Smooth muscle cell (in vitro differentiated cells): Measurements from ENCODE around the gene TMEM178B. TPM values are rescaled to one million over a fixed set of nuclear protein-coding genes. Genes with fewer than 3 reads are reported as not detected.
A peak's percentile ranks its signal among the peaks of the same experiment; 100 is the strongest.

Experiments
- DNase-seq: peaks from one replicate; lab custom pipeline; 2025; ENCODE audit not compliant: unreplicated experiment; lab: John Stamatoyannopoulos, UW
- H2AFZ ChIP-seq: fragments of 200-600 bp; sonication (generic); 2 replicates; pipeline ENCODE4 v1.6.0; 2016; ENCODE audit warnings: antibody characterized with exemption, low read depth, mild to moderate bottlenecking
- H3F3A ChIP-seq: fragments of 200-600 bp; sonication (generic); 2 replicates; pipeline ENCODE4 v1.6.0; 2017; ENCODE audit warnings: antibody characterized with exemption, low read depth
- H3K27ac ChIP-seq: fragments of 200-600 bp; sonication (generic); 2 replicates; pipeline ENCODE4 v1.5.1; 2016; ENCODE audit warnings: low read depth, mild to moderate bottlenecking
- H3K27me3 ChIP-seq: fragments of 200-600 bp; sonication (generic); 2 replicates; pipeline ENCODE4 v1.6.1; 2016; ENCODE audit warnings: low read depth, mild to moderate bottlenecking
- H3K36me3 ChIP-seq: fragments of 200-600 bp; sonication (generic); 2 replicates; pipeline ENCODE4 v1.5.1; 2016; ENCODE audit warnings: low read depth
- H3K4me1 ChIP-seq: fragments of 200-600 bp; sonication (generic); 2 replicates; pipeline ENCODE4 v1.5.1; 2016; ENCODE audit warnings: low read depth
- H3K4me2 ChIP-seq: fragments of 200-600 bp; sonication (generic); 2 replicates; pipeline ENCODE4 v1.6.0; 2016; ENCODE audit warnings: mild to moderate bottlenecking
- H3K4me3 ChIP-seq: fragments of 200-600 bp; sonication (generic); 2 replicates; pipeline ENCODE4 v1.5.1; 2016; ENCODE audit warnings: mild to moderate bottlenecking
- H3K79me2 ChIP-seq: fragments of 200-600 bp; sonication (generic); 2 replicates; pipeline ENCODE4 v1.6.0; 2016; ENCODE audit warnings: low read depth, mild to moderate bottlenecking
- H3K9ac ChIP-seq: fragments of 200-600 bp; sonication (generic); 2 replicates; pipeline ENCODE4 v1.6.0; 2016; ENCODE audit warnings: low read depth
- H3K9me3 ChIP-seq: fragments of 200-600 bp; sonication (generic); replicated peaks from 2 replicates; pipeline ENCODE4 v1.5.1; 2016; ENCODE audit warnings: low read depth
- H4K20me1 ChIP-seq: fragments of 200-600 bp; sonication (generic); 2 replicates; pipeline ENCODE4 v1.6.0; 2016; ENCODE audit warnings: low read depth
- CTCF ChIP-seq: fragments of 200-600 bp; sonication (generic); IDR thresholded peaks from 2 replicates; pipeline ENCODE4 v1.5.1; 2017; ENCODE audit warnings: borderline replicate concordance, mild to moderate bottlenecking, antibody characterized with exemption; ENCODE audit not compliant: insufficient read depth, poor library complexity, severe bottlenecking
- WGBS: methylation state at CpG from one replicate; pipeline ENCODE4 v1.1.7; 2016; ENCODE audit warnings: low lambda C conversion rate; 5-methylcytosine and 5-hydroxymethylcytosine counted together
- polyA plus RNA-seq: library from polyadenylated mRNA; unstranded; fragments of >200 nt; fragmentation: Nextera tagmentation; extraction: Ambion mirVana; gene quantifications from 2 replicates; pipeline ENCODE4 v1.2.1, GENCODE V29; 2016
- total RNA-seq: library from RNA; depleted of rRNA; stranded (reverse); fragments of >200 nt; gene quantifications from 2 replicates; pipeline ENCODE4 v1.2.3, GENCODE V29; 2014

TMEM178B gene
- total and polyA plus RNA-seq, 2 experiments from 2014 or later = 0.72 TPM; not detected in 1

- Histone ChIP-seq H3F3A (no peaks in the 10 kb centered on the region), H2AFZ (no peak overlapping the region), H3K4me3 (no peak overlapping the region), H3K79me2 (no peaks in the 10 kb centered on the region), H3K27ac (no peak overlapping the region), H3K36me3 (no peaks in the 10 kb centered on the region), H3K9ac (no peak overlapping the region), H3K4me1 (peaks cover 7% of the 10 kb centered on the region), H3K9me3 (no peaks in the 10 kb centered on the region), H3K27me3 (no peaks in the 10 kb centered on the region), H4K20me1 (no peaks in the 10 kb centered on the region), H3K4me2 (no peak overlapping the region)
- 77% methylated on average over 4 of the region's 4 CpGs for WGBS
- no peak for TF ChIP-seq CTCF
- DNase-seq = no peak
Observed at GRCh38 chr7:141156407-141156806, 82.5 kb downstream of the TMEM178B start.

GRCh38 chr7:141157138-141157765, 83.4 kb downstream of the TMEM178B start:
- WGBS = 97% methylated on average over 16 of the region's 16 CpGs

GRCh38 chr7:141158561-141158960, 84.7 kb downstream of the TMEM178B start:
- no peak for TF ChIP-seq CTCF
- no peak overlapping the region for H2AFZ ChIP-seq

More at GRCh38 chr7:141157138-141157765, 83.4 kb downstream of the TMEM178B start:
- H3K9me3 ChIP-seq = no peaks in the 10 kb centered on the region
- DNase-seq = no peak
- no peaks in the 10 kb centered on the region for H4K20me1 ChIP-seq
- H3K4me1 ChIP-seq = peaks cover 7% of the 10 kb centered on the region
- no peak overlapping the region for H3K4me3 ChIP-seq
- no peak overlapping the region for H2AFZ ChIP-seq
- no peak overlapping the region for H3K27ac ChIP-seq
- H3K36me3 ChIP-seq = no peaks in the 10 kb centered on the region
- no peak for TF ChIP-seq CTCF
- H3K79me2 ChIP-seq = no peaks in the 10 kb centered on the region
- no peaks in the 10 kb centered on the region for H3F3A ChIP-seq
- H3K27me3 ChIP-seq = no peaks in the 10 kb centered on the region
- H3K9ac ChIP-seq = no peak overlapping the region
- no peak overlapping the region for H3K4me2 ChIP-seq

More at GRCh38 chr7:141158561-141158960, 84.7 kb downstream of the TMEM178B start:
- Histone ChIP-seq H3K27ac (peak overlapping the region; percentile 42), H3K36me3 (no peaks in the 10 kb centered on the region), H3K4me1 (peaks cover 7% of the 10 kb centered on the region), H3K4me2 (no peak overlapping the region), H3F3A (no peaks in the 10 kb centered on the region), H3K27me3 (no peaks in the 10 kb centered on the region), H3K79me2 (no peaks in the 10 kb centered on the region), H3K4me3 (no peak overlapping the region), H3K9ac (no peak overlapping the region), H3K9me3 (no peaks in the 10 kb centered on the region), H4K20me1 (no peaks in the 10 kb centered on the region)
- 13% methylated on average over 4 of the region's 4 CpGs for WGBS
- DNase-seq = no peak
